ENCODE results near the gene CAMK2A. TPM values are rescaled to one million over a fixed set of nuclear protein-coding genes. Genes with fewer than 3 reads are reported as not detected.
A peak's percentile ranks its signal among the peaks of the same experiment; 100 is the strongest.
"Not testable (repeated sequence)": the region's sequence is repeated elsewhere in the genome, so short reads cannot be mapped to it uniquely, and the experiment has no call there.

The CAMK2A gene
- polyA plus RNA-seq, 5 donors, result 3.2 to 8.3 (median 5.8) TPM

DNA sequence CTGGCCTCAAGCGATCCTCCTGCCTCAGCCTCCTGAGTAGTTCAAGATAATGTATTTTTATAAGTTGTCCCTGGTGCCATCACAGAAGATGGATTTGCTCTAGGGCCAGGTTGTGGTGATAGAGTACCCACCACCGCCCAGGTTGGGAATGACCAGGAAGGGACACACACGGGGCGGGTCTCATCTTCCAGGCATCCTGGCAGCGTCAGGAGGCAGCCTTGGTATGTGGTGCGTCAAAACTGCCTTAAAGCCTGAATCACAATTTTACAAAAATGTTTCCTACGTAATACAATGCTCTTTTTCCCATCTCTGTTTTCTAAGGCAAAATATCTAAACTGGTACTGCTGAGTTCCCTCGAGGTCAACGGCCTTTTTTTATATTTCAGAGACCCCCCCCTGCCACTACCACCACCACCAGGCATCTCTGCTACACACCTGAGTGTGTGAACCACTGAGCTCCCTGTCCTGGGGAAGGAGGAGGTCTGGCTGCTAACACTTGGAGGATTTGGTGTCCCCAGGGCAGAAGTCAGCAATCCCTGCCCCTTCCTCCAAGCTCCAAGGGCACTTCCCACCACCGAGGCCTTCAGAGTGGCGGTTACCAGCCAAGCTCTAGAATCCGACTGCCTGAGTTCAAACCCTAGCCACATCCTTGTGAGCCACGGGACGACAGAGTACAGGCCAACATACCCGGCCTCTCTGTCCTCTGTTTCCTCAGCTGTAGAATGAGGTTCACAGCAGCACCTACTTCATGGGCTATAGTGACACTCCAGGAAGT is 52.4 kb downstream of the CAMK2A start:
- DNase-seq, result no peak

DNA sequence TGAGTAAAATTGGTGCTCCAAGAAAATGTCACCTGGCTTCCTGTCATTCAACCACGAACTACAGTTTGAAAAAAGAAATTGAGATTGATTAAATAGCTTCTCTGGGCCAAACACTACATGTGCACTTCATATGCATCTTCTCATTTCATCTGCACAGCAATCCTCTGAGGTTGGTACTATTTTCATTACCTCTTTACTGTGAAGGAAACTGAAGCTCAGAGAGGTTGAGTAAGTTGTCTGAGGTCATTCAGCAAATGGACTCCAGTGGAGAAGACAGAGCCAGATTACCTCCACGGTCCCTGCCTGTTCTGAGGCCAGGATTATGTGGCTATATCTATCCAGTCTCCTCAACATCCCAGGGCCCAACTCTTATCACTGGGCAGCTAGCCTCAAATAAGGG is 53.3 kb downstream of the CAMK2A start:
- DNase-seq, result no peak

DNA sequence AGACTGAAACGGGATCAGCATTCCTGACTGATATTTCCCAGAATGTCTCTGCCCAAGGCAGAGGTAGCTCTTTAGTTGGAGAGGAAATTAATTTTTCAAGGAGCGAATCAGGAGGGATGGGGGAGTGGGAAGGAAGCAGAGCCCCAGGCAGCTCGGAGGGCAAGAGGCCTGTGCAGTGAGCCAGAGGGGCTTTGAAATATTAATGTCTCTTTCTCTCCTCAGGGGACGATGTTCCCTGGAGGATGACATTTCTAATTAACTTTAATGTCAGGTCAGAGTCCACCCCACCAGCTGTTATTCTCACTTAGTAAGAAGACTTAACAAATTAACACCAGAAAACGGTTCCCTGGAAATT is 54.1 kb downstream of the CAMK2A start:
- DNase-seq, result no peak

DNA sequence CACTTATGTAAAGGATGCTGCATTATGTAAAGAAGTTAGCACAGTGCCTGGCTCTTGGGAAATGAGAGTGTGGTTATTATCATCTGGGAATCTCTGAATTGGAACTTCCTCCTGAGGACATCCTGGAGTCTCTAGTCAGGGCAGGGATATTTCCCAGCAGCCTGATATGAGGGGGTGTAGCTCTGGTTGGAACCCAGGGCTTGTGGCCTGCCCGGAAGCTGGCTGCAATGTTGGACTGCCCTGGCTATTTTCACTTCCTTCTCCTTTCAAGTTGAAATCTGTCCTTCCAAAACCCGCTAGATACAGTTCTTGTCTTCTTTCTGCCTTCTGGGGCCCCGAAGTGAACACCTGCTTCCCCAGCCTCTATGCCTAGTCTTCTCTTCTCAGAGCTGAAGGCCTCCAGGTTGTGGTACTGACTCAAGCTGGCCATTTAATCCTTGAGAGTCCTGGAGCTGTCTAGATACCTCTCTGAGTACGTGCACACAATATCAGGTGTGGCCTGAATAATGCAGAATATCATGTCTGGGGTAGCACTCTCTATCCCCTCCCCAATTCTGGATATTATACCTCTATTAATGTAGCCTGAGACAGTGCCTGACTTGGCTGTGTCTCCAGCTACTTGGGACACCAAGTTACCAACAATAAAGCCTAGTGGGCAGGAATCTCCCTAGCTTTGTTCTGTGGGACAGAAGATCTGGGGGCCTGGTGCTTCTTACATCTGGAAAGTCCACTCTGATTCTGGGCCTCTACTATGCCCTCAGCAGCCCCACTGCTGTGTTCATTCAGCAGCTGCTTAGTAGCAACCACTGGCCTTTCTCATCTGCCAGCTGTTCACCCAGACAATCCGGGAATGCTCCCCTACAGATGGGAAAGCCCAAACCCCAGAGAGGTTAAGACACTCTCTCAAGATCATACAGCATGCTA is 54.7 kb downstream of the CAMK2A start:
- no peak for DNase-seq

DNA sequence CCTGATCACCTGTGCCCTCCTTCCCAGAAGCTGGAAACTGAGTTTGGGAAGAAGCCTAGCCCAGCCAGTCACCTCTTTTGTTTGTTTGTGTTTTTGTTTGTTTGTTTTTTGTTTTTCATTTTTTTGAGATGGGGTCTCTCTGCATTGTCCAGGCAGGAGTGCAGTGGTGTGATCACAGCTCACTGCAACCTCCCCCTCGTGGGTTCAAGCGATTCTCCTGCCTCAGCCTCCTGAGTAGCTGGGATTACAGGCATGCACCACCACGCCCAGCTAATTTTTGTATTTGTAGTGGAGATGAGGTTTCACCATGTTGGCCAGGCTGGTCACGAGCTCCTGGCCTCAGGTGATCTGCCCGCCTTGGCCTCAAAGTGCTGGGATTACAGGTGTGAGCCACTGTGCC is 55.9 kb downstream of the CAMK2A start:
- DNase-seq, result not testable (repeated sequence)

DNA sequence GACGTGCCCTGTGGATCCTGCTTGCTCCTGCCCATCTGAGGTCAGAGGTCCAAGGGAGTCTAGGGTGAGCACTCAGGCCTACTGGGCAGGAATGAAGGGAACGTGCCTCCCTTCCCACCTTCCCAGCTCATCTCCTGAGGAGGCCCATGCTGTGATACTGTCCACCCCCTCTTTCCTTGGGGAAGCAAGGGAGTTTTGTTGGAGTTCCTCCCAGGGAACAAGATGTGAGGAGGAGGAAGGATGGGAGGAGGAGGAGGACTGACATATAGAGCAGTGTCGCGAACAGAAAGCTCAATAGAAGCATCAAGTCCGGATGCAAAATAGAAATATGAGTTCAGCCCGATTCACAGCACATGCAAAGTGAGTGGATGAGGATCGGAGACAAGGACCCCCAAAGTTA is 58.7 kb downstream of the CAMK2A start:
- no peak for DNase-seq

DNA sequence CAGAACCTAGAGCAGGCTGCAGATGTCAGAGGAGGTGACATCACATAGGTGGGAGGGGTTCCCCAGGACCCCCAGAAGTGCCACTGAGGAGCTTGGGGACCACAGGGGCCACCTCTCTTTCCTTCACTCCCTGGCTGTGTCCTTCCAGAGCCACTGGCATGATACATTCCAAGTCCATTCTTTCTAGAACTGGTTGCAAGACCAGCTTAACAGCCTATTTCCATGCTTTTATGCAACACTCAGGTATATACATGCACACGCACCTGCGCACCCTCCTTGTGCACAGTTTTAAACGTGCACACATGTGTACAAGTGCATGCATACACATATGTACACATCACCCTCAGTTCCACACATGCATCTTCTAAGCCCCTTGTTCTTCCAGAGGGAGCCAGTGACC is 60.0 kb downstream of the CAMK2A start:
- DNase-seq, result no peak

DNA sequence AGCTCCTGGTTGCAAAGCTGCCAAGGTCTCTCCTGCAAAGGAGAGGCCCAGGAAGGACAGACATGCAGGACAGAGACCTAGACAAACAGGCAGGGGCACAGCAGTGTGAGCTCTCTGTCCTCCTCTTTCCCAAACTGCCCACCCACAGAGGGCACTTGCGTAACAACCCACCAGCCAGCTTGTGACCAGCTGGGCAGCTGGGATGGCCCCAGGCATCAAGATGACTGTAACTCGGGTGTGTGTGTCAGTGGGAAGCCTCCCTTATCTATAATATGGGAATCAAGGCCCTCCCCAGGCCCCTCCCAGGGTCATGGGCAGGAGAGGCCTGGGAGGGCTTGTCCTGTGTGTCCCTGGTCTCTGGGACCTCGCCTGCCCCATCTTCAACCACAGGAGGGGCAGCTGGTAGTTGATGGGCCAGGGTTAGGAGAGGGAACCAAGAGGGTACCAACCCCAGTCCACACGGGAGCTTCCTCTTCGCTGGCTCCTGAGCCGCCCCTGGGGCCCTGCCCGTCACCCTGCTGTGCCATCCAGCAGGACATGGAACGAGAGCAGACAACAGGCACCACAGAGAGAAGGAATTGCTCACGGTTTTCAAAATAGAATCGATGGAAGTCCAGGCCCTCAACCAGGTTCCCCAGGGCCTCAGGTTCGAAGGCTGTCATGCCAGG is 61.8 kb downstream of the CAMK2A start:
- no peak for DNase-seq

DNA sequence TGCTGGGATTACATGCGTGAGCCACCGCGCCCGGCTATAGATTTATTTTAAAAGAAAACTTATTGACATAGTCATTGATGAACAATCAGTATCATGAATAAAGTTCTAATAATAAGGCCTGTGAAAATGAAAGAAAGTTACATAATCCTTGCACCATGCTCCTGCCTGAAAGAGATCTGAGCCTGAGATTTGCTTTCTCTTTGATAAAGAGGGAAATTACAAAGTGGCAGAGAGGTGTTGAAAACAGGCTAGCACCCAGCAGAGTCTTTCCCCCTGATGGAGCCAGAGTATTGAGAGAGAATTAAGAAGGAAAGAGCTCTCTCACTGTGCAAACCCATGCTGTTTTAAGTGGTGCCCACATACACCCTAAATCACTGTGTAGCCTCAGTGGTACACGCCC is 62.5 kb downstream of the CAMK2A start:
- no peak for DNase-seq

DNA sequence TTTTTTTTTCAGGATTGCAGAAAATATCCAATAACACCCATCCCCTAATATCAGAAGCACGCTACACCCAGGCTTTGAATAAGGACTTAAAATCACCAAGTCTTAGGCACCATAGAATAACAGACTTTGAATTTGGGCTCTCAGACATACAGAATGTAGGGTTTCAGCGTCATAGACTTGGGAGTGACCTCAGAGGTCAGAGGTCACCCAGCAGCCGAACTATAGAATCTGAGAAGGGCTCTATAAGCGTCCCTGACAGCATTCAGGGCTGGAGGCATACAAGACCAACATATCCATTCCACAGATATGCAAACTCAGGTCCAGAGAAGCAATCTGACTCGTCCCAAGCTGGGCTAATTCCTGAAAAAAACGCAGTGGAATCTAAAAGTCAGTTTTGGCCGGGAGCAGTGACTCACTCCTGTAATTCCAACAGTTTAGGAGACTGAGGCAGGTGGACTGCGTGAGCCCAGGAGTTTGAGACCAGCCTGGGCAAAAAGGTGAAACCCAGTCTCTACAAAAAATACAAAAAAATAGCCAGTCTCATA is 65.0 kb downstream of the CAMK2A start:
- no peak for DNase-seq

DNA sequence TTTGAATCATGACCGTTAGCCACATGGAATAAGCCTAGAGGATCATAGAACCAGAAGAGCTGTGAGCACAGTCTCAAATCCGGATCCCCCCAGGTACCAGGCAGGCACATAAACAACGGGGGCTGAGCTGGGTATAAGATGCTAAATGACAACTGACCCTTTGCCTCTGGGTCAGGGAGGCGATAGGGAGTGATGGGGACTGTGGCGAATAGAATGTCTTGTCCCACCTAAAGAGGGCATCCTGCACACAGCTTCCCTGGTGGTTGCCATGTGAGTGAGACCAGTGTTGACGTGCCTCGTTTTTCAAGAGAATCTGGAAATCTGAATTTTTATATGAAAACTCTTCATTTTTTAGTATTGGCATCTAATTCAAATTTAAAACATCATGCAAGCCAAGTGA is 66.1 kb downstream of the CAMK2A start:
- DNase-seq, result no peak

DNA sequence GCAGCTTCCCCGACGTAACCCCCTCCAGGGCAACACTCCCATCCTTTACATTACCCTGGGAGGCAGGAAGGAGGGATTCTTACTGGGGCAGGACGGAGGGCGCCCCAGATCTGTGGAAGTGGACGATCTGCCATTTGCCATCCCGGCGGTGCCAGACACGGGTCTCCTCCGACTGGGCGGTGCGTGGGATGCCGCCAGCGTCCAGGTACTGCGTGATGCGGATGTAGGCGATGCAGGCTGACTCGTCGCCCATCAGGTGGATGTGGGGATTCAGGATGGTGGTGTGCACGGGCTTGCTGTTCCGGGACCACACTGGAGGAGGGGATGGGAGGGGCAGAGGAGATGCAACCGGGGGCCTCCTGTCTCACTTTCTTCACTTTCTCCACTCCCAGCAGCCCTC is 66.7 kb downstream of the CAMK2A start:
- DNase-seq, result no peak

DNA sequence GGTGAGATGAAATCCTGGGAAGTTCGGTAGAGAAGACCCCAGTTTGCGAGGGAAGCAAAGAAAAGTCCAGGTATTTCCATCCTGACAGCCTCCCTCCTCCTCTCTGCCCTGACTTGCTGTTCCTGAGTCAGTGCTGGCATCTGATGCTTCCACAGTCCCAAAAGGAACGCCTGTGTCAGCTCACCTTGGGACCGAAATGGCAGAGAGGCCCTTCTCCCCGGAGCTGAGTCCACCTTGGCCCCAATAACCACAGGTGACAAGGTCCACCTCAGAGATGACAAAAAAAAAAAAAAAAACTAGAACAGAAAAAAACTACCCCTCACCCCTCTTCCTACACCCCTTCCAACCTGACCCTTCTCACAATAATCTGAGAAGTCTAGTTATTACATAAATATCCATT is 68.1 kb downstream of the CAMK2A start:
- no peak for DNase-seq

DNA sequence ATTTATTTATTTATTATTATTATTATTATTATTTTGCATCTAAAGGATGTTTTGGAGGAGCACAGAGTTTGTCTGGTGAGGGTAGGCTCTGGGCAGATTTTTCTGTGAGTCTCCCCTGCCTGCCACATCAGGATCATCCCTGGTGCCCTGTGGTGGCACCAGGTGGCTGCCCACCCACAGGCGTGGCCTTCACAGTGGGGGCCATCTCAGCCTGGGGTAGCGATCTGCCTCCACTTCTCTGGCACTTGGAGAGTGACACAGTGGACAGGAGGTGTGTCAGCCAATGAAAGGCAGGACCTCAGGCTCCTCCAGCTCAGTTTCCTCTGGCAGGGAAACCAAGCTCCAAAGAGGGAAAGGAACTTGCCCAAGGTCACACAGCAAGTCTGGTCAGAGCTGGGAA is 69.7 kb downstream of the CAMK2A start:
- no peak for DNase-seq

DNA sequence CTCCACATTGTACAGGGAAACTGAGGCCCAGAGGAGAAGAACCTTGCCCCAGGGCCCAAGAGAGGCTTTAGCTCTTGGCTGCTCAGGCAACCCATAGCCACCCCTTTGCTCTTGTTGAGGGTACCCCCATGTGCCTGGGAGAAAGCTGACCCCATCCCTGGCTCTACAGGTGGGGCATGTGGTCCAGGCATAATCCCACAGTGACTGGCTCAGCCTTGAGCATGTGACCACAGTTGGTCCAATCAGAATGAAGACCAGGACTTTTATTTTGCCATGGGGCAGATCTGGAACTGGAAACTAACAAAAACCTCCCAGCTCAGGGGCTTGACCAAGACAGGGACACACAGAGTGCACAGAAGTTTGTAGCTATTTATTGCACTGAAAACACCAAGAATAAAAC is 70.4 kb downstream of the CAMK2A start:
- DNase-seq, result no peak

DNA sequence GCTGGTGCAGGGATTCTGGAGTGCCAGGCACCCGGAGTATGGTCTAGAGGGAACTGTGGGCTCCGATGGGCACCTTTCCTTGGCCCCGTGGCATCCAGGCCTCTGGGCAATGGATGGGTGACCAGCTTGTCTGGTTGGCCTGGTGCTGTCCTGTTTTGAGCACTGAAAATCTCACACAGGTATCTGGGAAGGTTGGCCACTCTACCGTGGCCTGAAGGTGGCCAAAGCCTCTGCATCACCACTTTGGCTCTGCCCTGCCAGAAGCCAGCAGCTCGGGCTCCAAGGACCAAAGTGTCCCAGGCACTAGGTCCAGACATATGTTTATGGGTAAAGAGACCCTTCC is 70.9 kb downstream of the CAMK2A start:
- DNase-seq, result no peak

DNA sequence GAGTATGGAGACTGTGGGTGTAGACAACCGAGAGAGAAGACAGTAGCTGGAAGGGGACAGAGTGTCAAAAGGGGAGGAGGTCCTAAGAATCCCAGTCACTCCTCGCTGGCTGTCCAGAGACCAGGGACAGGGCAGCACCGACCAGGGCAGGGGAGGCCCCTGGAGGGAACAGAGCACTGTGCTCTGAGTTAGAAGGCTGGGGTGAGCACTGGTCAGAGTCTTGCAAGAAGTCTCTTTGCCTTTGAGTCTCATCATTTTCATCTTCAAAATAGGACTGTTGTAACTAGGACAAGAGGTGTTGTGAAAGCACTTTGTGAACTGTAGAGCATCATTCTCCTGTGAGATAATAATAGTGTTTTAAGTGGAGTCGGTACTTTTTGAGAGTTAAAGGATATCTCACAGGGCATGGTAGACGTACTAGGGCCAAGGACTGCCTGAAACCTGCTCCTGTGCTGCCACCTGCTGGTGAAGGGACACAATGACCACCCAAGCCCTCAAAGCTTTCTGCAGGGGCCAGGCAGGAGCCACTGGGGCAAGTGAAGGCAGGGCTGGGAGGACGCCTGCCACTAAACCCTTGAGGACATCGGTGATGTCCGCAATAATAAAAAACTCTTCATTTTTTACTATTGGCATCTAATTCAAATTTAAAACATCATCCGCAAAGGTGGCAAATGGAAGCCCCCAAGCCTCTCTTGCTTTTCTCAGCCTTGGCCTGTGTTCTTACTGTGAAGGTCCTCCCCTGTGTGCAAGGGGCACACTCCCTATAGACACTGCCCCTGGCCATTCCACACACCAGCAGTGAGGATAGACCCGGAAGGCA is 71.5 kb downstream of the CAMK2A start:
- peak; percentile 61 to 85 for DNase-seq

DNA sequence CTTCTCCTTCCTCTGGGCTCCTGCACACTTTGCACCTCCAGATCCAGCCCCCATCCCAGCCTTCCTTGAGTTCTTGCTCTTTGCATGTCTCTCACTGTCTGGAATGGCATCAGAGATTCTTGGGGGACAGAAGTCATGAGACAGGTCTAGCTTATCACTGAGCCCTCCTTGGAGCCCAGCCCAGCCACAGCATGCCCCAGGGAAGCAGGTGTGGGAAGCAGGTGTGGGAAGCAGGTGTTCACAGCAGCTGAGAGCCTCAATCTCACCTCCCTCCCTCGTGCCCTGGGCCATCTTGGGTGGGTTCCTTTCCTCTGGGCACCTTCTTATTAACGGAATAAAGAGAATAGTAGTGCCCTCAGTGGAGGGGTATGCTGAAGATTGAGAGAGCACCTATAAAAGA is 72.5 kb downstream of the CAMK2A start:
- no peak for DNase-seq

DNA sequence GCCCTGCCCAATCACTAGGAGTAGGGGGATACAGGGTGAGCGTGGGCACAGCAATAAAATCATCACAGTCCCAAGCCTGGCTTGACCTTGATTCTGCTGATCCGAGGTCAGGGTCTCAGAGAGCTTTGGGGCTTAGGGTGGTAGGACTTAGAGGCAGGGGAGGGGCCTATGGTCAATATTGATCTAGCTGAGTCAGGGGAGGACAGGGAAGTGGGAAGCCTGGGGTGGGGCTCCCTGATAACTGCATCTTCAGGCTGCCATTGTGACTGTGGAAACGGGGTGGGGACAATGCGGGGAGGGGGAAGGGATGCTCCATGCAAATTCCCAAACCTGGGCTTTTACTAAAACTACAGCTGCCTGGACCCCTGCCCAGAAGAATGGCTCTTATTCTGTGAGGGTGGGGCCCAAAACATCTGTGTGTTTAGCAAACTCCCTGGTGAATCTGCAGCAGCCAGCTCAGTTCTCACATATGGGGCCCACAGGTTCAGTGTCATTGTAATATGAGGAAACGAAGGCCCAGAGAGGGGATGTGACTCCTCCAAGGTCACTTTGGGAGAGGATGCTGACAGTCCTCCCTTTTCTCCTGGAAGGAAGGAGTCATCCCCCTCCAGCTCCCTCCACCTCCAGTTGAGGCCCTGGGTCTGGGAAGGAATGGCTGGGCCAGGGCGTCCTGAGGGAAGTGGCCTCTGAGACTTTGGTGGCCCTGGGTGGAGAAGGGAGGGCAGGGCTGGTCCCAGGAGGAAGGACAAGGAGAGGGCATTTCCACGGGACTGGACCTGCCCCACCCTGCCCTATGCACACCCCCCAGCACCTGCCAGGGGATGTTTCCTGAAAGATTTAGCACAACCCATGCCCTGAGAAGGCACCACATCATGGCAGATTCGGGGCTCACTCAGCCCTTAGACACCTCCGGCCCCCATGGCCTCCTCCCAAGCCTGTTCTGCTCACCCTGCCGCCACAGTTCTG is 73.3 kb downstream of the CAMK2A start:
- no peak for DNase-seq

DNA sequence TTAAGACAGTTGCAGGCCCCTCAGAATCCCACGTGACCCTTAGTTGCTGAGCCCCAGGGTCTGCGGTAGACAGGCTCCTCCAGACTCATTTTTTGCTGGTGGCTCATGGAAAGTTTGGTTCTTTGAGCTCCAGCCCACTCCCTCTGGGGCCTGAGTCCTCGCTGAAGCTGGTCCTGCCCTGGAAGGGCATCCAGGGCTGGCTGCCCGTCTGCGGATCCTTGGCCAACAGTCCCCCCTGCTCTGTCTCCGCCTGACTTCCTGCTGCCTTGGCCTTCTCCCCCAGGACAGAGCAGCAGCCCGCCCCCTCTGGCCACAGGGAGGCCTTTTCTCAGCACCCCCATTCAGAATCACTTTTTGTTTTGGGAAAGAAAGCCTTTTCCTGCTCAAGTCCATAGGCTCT is 75.3 kb downstream of the CAMK2A start:
- no peak for DNase-seq
